Smooth muscle cell (in vitro differentiated cells): Measurements from ENCODE around the gene HEMK1. TPM values are rescaled to one million over a fixed set of nuclear protein-coding genes. Genes with fewer than 3 reads are reported as not detected.

Experiments
- DNase-seq: peaks from one replicate; lab custom pipeline; 2025; ENCODE audit not compliant: unreplicated experiment; lab: John Stamatoyannopoulos, UW
- H2AFZ ChIP-seq: fragments of 200-600 bp; sonication (generic); 2 replicates; pipeline ENCODE4 v1.6.0; 2016; ENCODE audit warnings: antibody characterized with exemption, low read depth, mild to moderate bottlenecking
- H3F3A ChIP-seq: fragments of 200-600 bp; sonication (generic); 2 replicates; pipeline ENCODE4 v1.6.0; 2017; ENCODE audit warnings: antibody characterized with exemption, low read depth
- H3K27ac ChIP-seq: fragments of 200-600 bp; sonication (generic); 2 replicates; pipeline ENCODE4 v1.5.1; 2016; ENCODE audit warnings: low read depth, mild to moderate bottlenecking
- H3K27me3 ChIP-seq: fragments of 200-600 bp; sonication (generic); 2 replicates; pipeline ENCODE4 v1.6.1; 2016; ENCODE audit warnings: low read depth, mild to moderate bottlenecking
- H3K36me3 ChIP-seq: fragments of 200-600 bp; sonication (generic); 2 replicates; pipeline ENCODE4 v1.5.1; 2016; ENCODE audit warnings: low read depth
- H3K4me1 ChIP-seq: fragments of 200-600 bp; sonication (generic); 2 replicates; pipeline ENCODE4 v1.5.1; 2016; ENCODE audit warnings: low read depth
- H3K4me2 ChIP-seq: fragments of 200-600 bp; sonication (generic); 2 replicates; pipeline ENCODE4 v1.6.0; 2016; ENCODE audit warnings: mild to moderate bottlenecking
- H3K4me3 ChIP-seq: fragments of 200-600 bp; sonication (generic); 2 replicates; pipeline ENCODE4 v1.5.1; 2016; ENCODE audit warnings: mild to moderate bottlenecking
- H3K79me2 ChIP-seq: fragments of 200-600 bp; sonication (generic); 2 replicates; pipeline ENCODE4 v1.6.0; 2016; ENCODE audit warnings: low read depth, mild to moderate bottlenecking
- H3K9ac ChIP-seq: fragments of 200-600 bp; sonication (generic); 2 replicates; pipeline ENCODE4 v1.6.0; 2016; ENCODE audit warnings: low read depth
- H3K9me3 ChIP-seq: fragments of 200-600 bp; sonication (generic); replicated peaks from 2 replicates; pipeline ENCODE4 v1.5.1; 2016; ENCODE audit warnings: low read depth
- H4K20me1 ChIP-seq: fragments of 200-600 bp; sonication (generic); 2 replicates; pipeline ENCODE4 v1.6.0; 2016; ENCODE audit warnings: low read depth
- whole genome bisulfite sequencing: methylation state at CpG from one replicate; pipeline ENCODE4 v1.1.7; 2016; ENCODE audit warnings: low lambda C conversion rate; 5-methylcytosine and 5-hydroxymethylcytosine counted together
- polyA plus RNA-seq: library from polyadenylated mRNA; unstranded; fragments of >200 nt; fragmentation: Nextera tagmentation; extraction: Ambion mirVana; gene quantifications from 2 replicates; pipeline ENCODE4 v1.2.1, GENCODE V29; 2016
- total RNA-seq: library from RNA; depleted of rRNA; stranded (reverse); fragments of >200 nt; gene quantifications from 2 replicates; pipeline ENCODE4 v1.2.3, GENCODE V29; 2014
- TF ChIP-seq, protein P1 (sequence below): fragments of 200-600 bp; sonication (generic); IDR thresholded peaks from 2 replicates; pipeline ENCODE4 v1.5.1; 2017; ENCODE audit warnings: borderline replicate concordance, mild to moderate bottlenecking, antibody characterized with exemption; ENCODE audit not compliant: insufficient read depth, poor library complexity, severe bottlenecking

Gene HEMK1
- total and polyA plus RNA-seq, 2 experiments from 2014 or later = 15.3 to 28.3 TPM

GRCh38 chr3:50610992-50611463 is 41.7 kb downstream of the HEMK1 start:
- no peak for DNase-seq
- WGBS = 35% methylated on average over 10 of the region's 10 CpGs
- Histone ChIP-seq H3K27ac (peak overlapping the region; percentile 15), H3F3A (no peaks in the 10 kb centered on the region), H3K4me1 (no peaks in the 10 kb centered on the region), H3K4me2 (peak overlapping the region; percentile 93), H3K36me3 (no peaks in the 10 kb centered on the region), H3K4me3 (peak overlapping the region; percentile 67), H2AFZ (peak overlapping the region; percentile 34), H3K79me2 (peaks cover 14% of the 10 kb centered on the region), H3K9me3 (no peaks in the 10 kb centered on the region), H4K20me1 (peaks cover 9% of the 10 kb centered on the region), H3K9ac (peak overlapping the region; percentile 67), H3K27me3 (no peaks in the 10 kb centered on the region)
- TF ChIP-seq, protein P1, sequence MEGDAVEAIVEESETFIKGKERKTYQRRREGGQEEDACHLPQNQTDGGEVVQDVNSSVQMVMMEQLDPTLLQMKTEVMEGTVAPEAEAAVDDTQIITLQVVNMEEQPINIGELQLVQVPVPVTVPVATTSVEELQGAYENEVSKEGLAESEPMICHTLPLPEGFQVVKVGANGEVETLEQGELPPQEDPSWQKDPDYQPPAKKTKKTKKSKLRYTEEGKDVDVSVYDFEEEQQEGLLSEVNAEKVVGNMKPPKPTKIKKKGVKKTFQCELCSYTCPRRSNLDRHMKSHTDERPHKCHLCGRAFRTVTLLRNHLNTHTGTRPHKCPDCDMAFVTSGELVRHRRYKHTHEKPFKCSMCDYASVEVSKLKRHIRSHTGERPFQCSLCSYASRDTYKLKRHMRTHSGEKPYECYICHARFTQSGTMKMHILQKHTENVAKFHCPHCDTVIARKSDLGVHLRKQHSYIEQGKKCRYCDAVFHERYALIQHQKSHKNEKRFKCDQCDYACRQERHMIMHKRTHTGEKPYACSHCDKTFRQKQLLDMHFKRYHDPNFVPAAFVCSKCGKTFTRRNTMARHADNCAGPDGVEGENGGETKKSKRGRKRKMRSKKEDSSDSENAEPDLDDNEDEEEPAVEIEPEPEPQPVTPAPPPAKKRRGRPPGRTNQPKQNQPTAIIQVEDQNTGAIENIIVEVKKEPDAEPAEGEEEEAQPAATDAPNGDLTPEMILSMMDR = no peak

GRCh38 chr3:50611464-50612233 is 42.3 kb downstream of the HEMK1 start, which contains the start of gene CISH:
Gene CISH (minus strand): TSS chr3:50611774. CDS start chr3:50611650, 124 bp downstream.
- TF ChIP-seq, protein P1 = peak; percentile 39
- Histone ChIP-seq H4K20me1 (peaks cover 9% of the 10 kb centered on the region), H2AFZ (peak within 1 kb of the TSS; percentile 34), H3K9me3 (no peaks in the 10 kb centered on the region), H3K4me3 (peak within 1 kb of the TSS; percentile 67), H3K9ac (peak within 1 kb of the TSS; percentile 67), H3K4me1 (no peaks in the 10 kb centered on the region), H3K79me2 (peaks cover 14% of the 10 kb centered on the region), H3K27ac (peak within 1 kb of the TSS; percentile 15), H3F3A (peaks cover 3% of the 10 kb centered on the region), H3K27me3 (no peaks in the 10 kb centered on the region), H3K36me3 (no peaks in the 10 kb centered on the region), H3K4me2 (peak within 1 kb of the TSS; percentile 93)
- peak; percentile 100 for DNase-seq
- 1% methylated on average over 49 of the region's 75 CpGs for WGBS

- Histone ChIP-seq H3K4me2 (peak overlapping the region; percentile 93), H3K27ac (peak overlapping the region; percentile 15), H4K20me1 (peaks cover 9% of the 10 kb centered on the region), H3K79me2 (peaks cover 14% of the 10 kb centered on the region), H3F3A (peaks cover 3% of the 10 kb centered on the region), H3K27me3 (no peaks in the 10 kb centered on the region), H3K9me3 (no peaks in the 10 kb centered on the region), H3K36me3 (no peaks in the 10 kb centered on the region), H3K4me3 (peak overlapping the region; percentile 67), H2AFZ (peak overlapping the region; percentile 34), H3K9ac (peak overlapping the region; percentile 2), H3K4me1 (peaks cover under 1% of the 10 kb centered on the region)
- 3% methylated on average over 27 of the region's 29 CpGs for WGBS
- DNase-seq = no peak
- TF ChIP-seq, protein P1 = no peak
These were observed 43.0 kb downstream of the HEMK1 start for GRCh38 chr3:50612234-50612882.
